Right ventricle myocardium inferior (tissue), 1 donor: ENCODE data around the gene FAM219B. TPM values are rescaled to one million over a fixed set of nuclear protein-coding genes. Genes with fewer than 3 reads are reported as not detected.

ENCODE experiments used
- ATAC-seq: fragments of 200-7000 bp; cut with Tn5 transposase; one replicate; pipeline ENCODE4 v1.9.1; 2020; ENCODE audit warnings: mild to moderate bottlenecking, moderate library complexity
- DNase-seq: peaks from one replicate; pipeline ENCODE4 v3.0.0; 2021; ENCODE audit errors: missing footprints
- intact Hi-C: fragments of 100-400 bp; cut with DNase I; formaldehyde crosslinking; loops from one replicate; pipeline ENCODE4 v1.11.0; 2022
- total RNA-seq: library from RNA; stranded (reverse); fragmentation: NEBNext Ultra II Directional; extraction: Animal tissue kit (Norgen Biotek cat#: 25700); gene quantifications from one replicate; pipeline ENCODE4 v1.2.1, GENCODE V29; 2021
- donor health status: DM: no; HTN: yes; CAD: no; lungs with severe emphysema.

Gene FAM219B
- total RNA-seq, 1 donor from 2014 or later = 110 TPM

- ATAC-seq = no peak
- intact Hi-C loops = no loop called here
- DNase-seq = no peak
Measured at GRCh38 chr15:74863239-74864056, 43.2 kb downstream of the FAM219B start.

DNA sequence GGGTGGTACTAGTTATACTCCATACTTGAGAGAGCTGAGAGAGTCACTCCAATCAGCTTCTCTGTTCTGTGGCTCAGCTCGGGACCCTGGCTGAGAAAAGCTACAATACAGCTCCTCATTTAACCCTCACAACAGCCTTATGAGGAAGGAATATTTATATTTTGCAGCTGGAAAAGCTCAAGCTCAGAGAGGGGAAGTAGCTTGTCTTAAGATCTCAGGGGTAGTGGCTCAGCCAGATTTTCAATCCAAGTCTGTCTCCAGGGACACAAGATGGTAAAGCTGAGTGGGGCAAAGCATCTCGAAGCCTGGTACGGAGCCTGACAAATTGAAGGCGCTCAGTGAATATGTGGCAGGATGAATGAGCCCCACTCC lies 48.3 kb downstream of the FAM219B start:
- DNase-seq (no peak), ATAC-seq (no peak)
- intact Hi-C loops = no loop called here

DNA sequence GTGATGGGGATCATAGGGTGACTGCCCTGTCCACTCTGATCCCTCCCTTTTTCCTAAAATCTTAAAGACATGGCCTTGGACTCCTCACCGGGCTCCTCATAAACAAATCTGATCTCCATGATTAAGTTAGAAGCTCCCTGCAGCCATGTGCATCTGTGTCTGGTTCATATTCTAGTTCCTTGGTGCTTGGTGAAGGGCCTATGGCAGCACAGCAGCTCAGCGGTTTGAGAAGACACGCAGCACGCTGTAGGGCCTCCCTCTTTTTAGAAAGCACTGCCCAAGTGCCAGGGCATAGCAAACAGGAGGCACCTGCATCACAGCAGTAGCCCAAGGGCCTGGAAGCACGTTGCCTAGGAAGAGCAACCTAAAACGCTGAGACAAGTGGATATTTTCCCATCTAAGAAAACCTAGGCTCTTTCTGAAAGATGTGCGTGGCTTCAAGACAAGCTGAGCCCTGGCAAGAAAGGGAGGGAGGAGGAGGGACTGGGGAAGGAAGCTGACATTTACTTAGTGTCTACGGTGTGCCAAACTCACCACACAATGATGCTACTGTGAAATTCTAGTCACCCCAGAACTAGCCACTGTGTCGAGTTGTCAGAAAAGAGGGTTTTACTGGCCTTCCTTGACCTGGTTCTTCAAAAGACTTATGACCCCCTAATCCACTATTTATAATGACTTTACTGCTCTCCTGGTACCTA lies 48.8 kb downstream of the FAM219B start:
- intact Hi-C loops = no loop called here
- DNase-seq = no peak
- ATAC-seq = no peak

- peak; percentile 36 for ATAC-seq
Measured at GRCh38 chr15:74857082-74857655, 49.5 kb downstream of the FAM219B start.

GRCh38 chr15:74856537-74856936 lies 50.1 kb downstream of the FAM219B start:
- intact Hi-C loops = no loop called here
- no peak for DNase-seq
- no peak for ATAC-seq

More at GRCh38 chr15:74857082-74857655, 49.5 kb downstream of the FAM219B start:
- intact Hi-C loops = no loop called here
- no peak for DNase-seq

DNA sequence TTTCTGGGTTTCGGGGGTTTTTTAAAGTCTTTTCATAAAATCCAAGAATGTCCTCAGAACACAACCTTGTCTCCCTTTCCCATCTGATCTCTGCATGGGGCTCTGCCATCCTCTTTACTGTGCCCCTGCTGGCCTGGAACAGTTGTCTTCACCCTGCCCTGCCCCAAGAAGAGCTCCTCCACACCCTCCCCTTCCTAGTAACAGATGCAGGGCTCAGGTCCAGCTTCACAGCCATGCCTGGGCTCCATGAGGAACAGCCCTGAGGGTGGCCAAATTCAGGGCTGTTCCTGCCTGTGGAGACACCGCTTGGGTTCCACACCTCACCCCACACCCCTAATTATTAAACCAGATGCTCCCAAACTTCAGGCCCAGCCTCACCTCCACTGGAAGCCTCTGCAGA lies 50.8 kb downstream of the FAM219B start:
- ATAC-seq = peak; percentile 66
- DNase-seq = no peak
- intact Hi-C loops = no loop called here

DNA sequence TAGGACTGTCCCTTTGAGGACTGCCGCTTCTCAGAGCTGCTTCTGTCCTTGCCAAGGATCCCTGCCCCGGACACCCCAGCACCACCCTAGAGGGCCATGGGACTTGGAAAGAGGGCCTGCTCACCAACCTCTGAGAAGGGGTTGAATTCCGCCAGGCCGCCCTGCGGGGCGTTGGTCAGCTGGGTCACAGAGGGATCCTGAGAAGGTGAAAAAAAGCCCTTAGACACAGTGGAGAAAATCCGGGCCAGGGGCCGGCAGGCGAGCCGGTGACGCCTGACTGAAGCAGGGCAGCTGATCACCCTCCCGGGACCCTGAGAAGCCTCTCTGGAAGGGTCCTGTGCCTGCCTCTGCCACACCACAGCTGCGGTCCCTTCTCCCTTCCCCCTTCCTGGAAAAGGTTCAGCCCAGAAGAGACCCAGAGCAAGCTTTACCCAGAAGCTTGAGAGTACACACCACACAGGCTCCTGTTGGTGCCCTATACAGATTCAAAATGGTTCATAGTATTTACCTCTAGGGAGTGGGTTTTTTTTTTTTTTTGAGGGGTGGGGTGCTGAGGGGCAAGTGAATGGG lies 52.1 kb downstream of the FAM219B start:
- intact Hi-C loops = no loop called here
- ATAC-seq = no peak
- DNase-seq = no peak

- intact Hi-C loops = no loop called here
- ATAC-seq (no peak), DNase-seq (no peak)
Measured at GRCh38 chr15:74851960-74852359, 54.7 kb downstream of the FAM219B start.

DNA sequence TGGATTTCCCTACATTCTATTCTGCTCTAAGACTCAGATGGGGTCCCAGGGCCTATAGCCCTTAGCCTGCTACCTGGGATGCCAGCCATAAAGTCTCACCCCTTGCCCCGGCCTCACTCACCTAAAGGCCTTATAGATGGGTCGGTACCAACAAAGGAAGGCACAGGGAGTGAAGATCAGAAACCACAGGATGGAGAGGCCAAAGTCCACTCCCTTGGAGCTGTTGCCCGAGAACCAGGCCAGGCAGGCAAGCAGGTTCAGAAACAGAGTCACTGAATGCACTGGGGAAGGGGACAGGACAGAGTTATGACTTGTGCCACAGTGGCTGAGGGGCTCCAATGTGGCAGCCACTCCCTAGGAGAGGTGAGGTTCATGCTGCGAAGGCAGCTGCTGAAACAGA lies 56.3 kb downstream of the FAM219B start:
- intact Hi-C loops = no loop called here
- DNase-seq = no peak
- ATAC-seq = no peak

Other genes with a start within 250 kb of the FAM219B start
- 13.5 TPM for gene EDC3, start 210.8 kb downstream of the FAM219B start, total RNA-seq
- 0.32 TPM for gene CYP1A1, start 181.3 kb downstream of the FAM219B start, total RNA-seq
- gene CYP1A2, start 158.0 kb downstream of the FAM219B start, total RNA-seq = not detected
- gene CSK, start 124.8 kb downstream of the FAM219B start, total RNA-seq = 41.8 TPM
- 21.9 TPM for gene LMAN1L, start 94.0 kb downstream of the FAM219B start, total RNA-seq
- 2.8 TPM for gene CPLX3, start 80.2 kb downstream of the FAM219B start, total RNA-seq
- 42.3 TPM for gene ULK3, start 63.7 kb downstream of the FAM219B start, total RNA-seq
- 42.6 TPM for gene SCAMP2, start 33.5 kb downstream of the FAM219B start, total RNA-seq
- 60.8 TPM for gene MPI, start 16.8 kb downstream of the FAM219B start, total RNA-seq
- gene COX5A, start 31.2 kb upstream of the FAM219B start, total RNA-seq = 1,490 TPM
- 2.7 TPM for gene RPP25, start 49.9 kb upstream of the FAM219B start, total RNA-seq
- gene SCAMP5, start 88.7 kb upstream of the FAM219B start, total RNA-seq = 1.9 TPM
- gene PPCDC, start 116.7 kb upstream of the FAM219B start, total RNA-seq = 5.2 TPM